Smooth muscle cell (in vitro differentiated cells): ENCODE measurements around the gene CLCN5. TPM values are rescaled to one million over a fixed set of nuclear protein-coding genes. Genes with fewer than 3 reads are reported as not detected.

Source experiments
- DNase-seq: peaks from one replicate; lab custom pipeline; 2025; ENCODE audit not compliant: unreplicated experiment; lab: John Stamatoyannopoulos, UW
- H2AFZ ChIP-seq: fragments of 200-600 bp; sonication (generic); 2 replicates; pipeline ENCODE4 v1.6.0; 2016; ENCODE audit warnings: antibody characterized with exemption, low read depth, mild to moderate bottlenecking
- H3F3A ChIP-seq: fragments of 200-600 bp; sonication (generic); 2 replicates; pipeline ENCODE4 v1.6.0; 2017; ENCODE audit warnings: antibody characterized with exemption, low read depth
- H3K27ac ChIP-seq: fragments of 200-600 bp; sonication (generic); 2 replicates; pipeline ENCODE4 v1.5.1; 2016; ENCODE audit warnings: low read depth, mild to moderate bottlenecking
- H3K27me3 ChIP-seq: fragments of 200-600 bp; sonication (generic); 2 replicates; pipeline ENCODE4 v1.6.1; 2016; ENCODE audit warnings: low read depth, mild to moderate bottlenecking
- H3K36me3 ChIP-seq: fragments of 200-600 bp; sonication (generic); 2 replicates; pipeline ENCODE4 v1.5.1; 2016; ENCODE audit warnings: low read depth
- H3K4me1 ChIP-seq: fragments of 200-600 bp; sonication (generic); 2 replicates; pipeline ENCODE4 v1.5.1; 2016; ENCODE audit warnings: low read depth
- H3K4me2 ChIP-seq: fragments of 200-600 bp; sonication (generic); 2 replicates; pipeline ENCODE4 v1.6.0; 2016; ENCODE audit warnings: mild to moderate bottlenecking
- H3K4me3 ChIP-seq: fragments of 200-600 bp; sonication (generic); 2 replicates; pipeline ENCODE4 v1.5.1; 2016; ENCODE audit warnings: mild to moderate bottlenecking
- H3K79me2 ChIP-seq: fragments of 200-600 bp; sonication (generic); 2 replicates; pipeline ENCODE4 v1.6.0; 2016; ENCODE audit warnings: low read depth, mild to moderate bottlenecking
- H3K9ac ChIP-seq: fragments of 200-600 bp; sonication (generic); 2 replicates; pipeline ENCODE4 v1.6.0; 2016; ENCODE audit warnings: low read depth
- H3K9me3 ChIP-seq: fragments of 200-600 bp; sonication (generic); replicated peaks from 2 replicates; pipeline ENCODE4 v1.5.1; 2016; ENCODE audit warnings: low read depth
- H4K20me1 ChIP-seq: fragments of 200-600 bp; sonication (generic); 2 replicates; pipeline ENCODE4 v1.6.0; 2016; ENCODE audit warnings: low read depth
- CTCF ChIP-seq: fragments of 200-600 bp; sonication (generic); IDR thresholded peaks from 2 replicates; pipeline ENCODE4 v1.5.1; 2017; ENCODE audit warnings: borderline replicate concordance, mild to moderate bottlenecking, antibody characterized with exemption; ENCODE audit not compliant: insufficient read depth, poor library complexity, severe bottlenecking
- WGBS: methylation state at CpG from one replicate; pipeline ENCODE4 v1.1.7; 2016; ENCODE audit warnings: low lambda C conversion rate; 5-methylcytosine and 5-hydroxymethylcytosine counted together
- polyA plus RNA-seq: library from polyadenylated mRNA; unstranded; fragments of >200 nt; fragmentation: Nextera tagmentation; extraction: Ambion mirVana; gene quantifications from 2 replicates; pipeline ENCODE4 v1.2.1, GENCODE V29; 2016
- total RNA-seq: library from RNA; depleted of rRNA; stranded (reverse); fragments of >200 nt; gene quantifications from 2 replicates; pipeline ENCODE4 v1.2.3, GENCODE V29; 2014

CLCN5 gene
- total and polyA plus RNA-seq, 2 experiments from 2014 or later: 1.7 to 7.1 TPM

GRCh38 chrX:49956313-49956712, 33.9 kb downstream of the CLCN5 start:
- WGBS: 67% methylated on average over 2 of the region's 2 CpGs
- TF ChIP-seq CTCF: no peak
- no peak overlapping the region for H3K4me3 ChIP-seq

GRCh38 chrX:49958727-49959485, 36.5 kb downstream of the CLCN5 start:
- no peak overlapping the region for H3K27ac ChIP-seq
- no peaks in the 10 kb centered on the region for H3F3A ChIP-seq
- no peaks in the 10 kb centered on the region for H4K20me1 ChIP-seq
- no peak overlapping the region for H3K4me3 ChIP-seq
- H2AFZ ChIP-seq: no peak overlapping the region
- no peaks in the 10 kb centered on the region for H3K4me1 ChIP-seq
- no peak overlapping the region for H3K9ac ChIP-seq
- no peaks in the 10 kb centered on the region for H3K79me2 ChIP-seq
- no peak for DNase-seq
- H3K27me3 ChIP-seq: no peaks in the 10 kb centered on the region
- H3K4me2 ChIP-seq: no peak overlapping the region
- 76% methylated on average over 4 of the region's 4 CpGs for WGBS
- H3K9me3 ChIP-seq: no peaks in the 10 kb centered on the region
- no peaks in the 10 kb centered on the region for H3K36me3 ChIP-seq
- TF ChIP-seq CTCF: no peak

More at GRCh38 chrX:49956313-49956712, 33.9 kb downstream of the CLCN5 start:
- Histone ChIP-seq H3K9me3 (no peaks in the 10 kb centered on the region), H2AFZ (no peak overlapping the region), H3K27ac (no peak overlapping the region), H3K79me2 (no peaks in the 10 kb centered on the region), H3F3A (no peaks in the 10 kb centered on the region), H3K4me2 (no peak overlapping the region), H3K36me3 (no peaks in the 10 kb centered on the region), H3K4me1 (no peaks in the 10 kb centered on the region), H4K20me1 (no peaks in the 10 kb centered on the region), H3K27me3 (no peaks in the 10 kb centered on the region), H3K9ac (no peak overlapping the region)
- DNase-seq: no peak

GRCh38 chrX:49959602-49960001, 37.2 kb downstream of the CLCN5 start:
- 65% methylated on average over 2 of the region's 2 CpGs for WGBS
- Histone ChIP-seq H3K9me3 (no peaks in the 10 kb centered on the region), H3K36me3 (no peaks in the 10 kb centered on the region), H3K4me1 (no peaks in the 10 kb centered on the region), H3K79me2 (no peaks in the 10 kb centered on the region), H3K4me2 (no peak overlapping the region), H3K9ac (no peak overlapping the region), H3K27ac (no peak overlapping the region), H3F3A (no peaks in the 10 kb centered on the region), H2AFZ (no peak overlapping the region), H3K4me3 (no peak overlapping the region), H4K20me1 (no peaks in the 10 kb centered on the region), H3K27me3 (no peaks in the 10 kb centered on the region)
- TF ChIP-seq CTCF: no peak
- DNase-seq: no peak

- TF ChIP-seq CTCF: no peak
- Histone ChIP-seq H3F3A (no peaks in the 10 kb centered on the region), H3K4me1 (no peaks in the 10 kb centered on the region), H3K4me2 (no peak overlapping the region), H3K79me2 (no peaks in the 10 kb centered on the region), H3K9me3 (no peaks in the 10 kb centered on the region), H3K4me3 (no peak overlapping the region), H3K27me3 (no peaks in the 10 kb centered on the region), H3K36me3 (no peaks in the 10 kb centered on the region), H3K27ac (no peak overlapping the region), H4K20me1 (no peaks in the 10 kb centered on the region), H3K9ac (no peak overlapping the region), H2AFZ (no peak overlapping the region)
- DNase-seq: no peak
- 52% methylated on average over 1 of the region's 1 CpG for WGBS
Measured at GRCh38 chrX:49960061-49960460, 37.7 kb downstream of the CLCN5 start.
